ENCODE measurements around the gene TMEM218.

DNA sequence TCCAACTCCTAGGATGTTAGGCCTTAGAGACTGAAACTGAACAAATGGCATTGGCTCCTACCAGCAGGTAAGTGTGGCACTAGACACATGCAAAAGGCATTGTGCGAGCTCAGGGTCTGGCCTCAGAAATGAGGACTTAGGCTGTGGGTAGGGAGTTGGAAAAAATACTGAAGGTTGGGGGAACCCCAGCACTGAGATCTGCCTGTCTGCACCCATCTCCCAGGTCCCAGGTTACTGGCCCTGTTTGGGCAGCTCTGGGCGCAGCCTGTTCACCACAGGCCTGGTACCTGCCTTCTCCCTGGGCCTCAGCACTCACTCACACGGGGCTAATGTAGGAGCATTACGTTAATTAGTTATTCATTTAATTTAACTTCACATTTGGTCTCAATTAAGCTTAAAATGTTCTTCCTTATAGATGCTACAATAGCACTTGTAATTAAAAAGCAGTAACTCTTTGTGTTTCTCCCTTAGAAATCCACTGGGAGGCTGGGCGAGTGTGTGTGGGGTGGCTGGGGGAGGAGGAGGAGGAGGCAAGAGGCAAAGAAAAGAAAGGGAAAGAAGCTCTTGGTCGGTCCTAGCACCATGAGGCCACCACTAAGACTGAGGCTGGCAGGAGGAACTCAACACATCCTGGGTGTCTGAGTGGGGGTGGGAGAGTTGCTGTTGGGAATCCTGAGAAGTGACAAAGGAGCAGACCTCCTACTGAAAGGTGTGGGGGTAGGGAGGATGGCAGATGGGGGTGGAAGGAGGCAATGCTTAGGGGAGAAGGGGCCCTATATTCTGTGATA lies 19.4 kb downstream of the TMEM218 start:
- TF ChIP-seq, protein P1, sequence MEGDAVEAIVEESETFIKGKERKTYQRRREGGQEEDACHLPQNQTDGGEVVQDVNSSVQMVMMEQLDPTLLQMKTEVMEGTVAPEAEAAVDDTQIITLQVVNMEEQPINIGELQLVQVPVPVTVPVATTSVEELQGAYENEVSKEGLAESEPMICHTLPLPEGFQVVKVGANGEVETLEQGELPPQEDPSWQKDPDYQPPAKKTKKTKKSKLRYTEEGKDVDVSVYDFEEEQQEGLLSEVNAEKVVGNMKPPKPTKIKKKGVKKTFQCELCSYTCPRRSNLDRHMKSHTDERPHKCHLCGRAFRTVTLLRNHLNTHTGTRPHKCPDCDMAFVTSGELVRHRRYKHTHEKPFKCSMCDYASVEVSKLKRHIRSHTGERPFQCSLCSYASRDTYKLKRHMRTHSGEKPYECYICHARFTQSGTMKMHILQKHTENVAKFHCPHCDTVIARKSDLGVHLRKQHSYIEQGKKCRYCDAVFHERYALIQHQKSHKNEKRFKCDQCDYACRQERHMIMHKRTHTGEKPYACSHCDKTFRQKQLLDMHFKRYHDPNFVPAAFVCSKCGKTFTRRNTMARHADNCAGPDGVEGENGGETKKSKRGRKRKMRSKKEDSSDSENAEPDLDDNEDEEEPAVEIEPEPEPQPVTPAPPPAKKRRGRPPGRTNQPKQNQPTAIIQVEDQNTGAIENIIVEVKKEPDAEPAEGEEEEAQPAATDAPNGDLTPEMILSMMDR (IDR thresholded peaks at IDR 0.05; ENCODE audit: extremely low read depth in 1 of 2, insufficient read depth in 1 of 2, low read depth in 1 of 2, low read length in 2 of 2) = no peak
- TF ChIP-seq POLR2A (IDR thresholded peaks at IDR 0.05; ENCODE audit: low read depth, low read length) = no peak
- TF ChIP-seq, protein P2, sequence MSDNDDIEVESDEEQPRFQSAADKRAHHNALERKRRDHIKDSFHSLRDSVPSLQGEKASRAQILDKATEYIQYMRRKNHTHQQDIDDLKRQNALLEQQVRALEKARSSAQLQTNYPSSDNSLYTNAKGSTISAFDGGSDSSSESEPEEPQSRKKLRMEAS (IDR thresholded peaks at IDR 0.05; ENCODE audit: insufficient read depth, insufficient read length) = no peak
- TF ChIP-seq POLR2AphosphoS5 (IDR thresholded peaks at IDR 0.05; ENCODE audit: insufficient read depth, low read depth, low read length) = no peak
- no peak for TF ChIP-seq EZH2 (IDR thresholded peaks at IDR 0.05; ENCODE audit: borderline replicate concordance, low read depth, low read length, severe bottlenecking)
- TF ChIP-seq GATA2 (IDR thresholded peaks at IDR 0.05; ENCODE audit: insufficient read depth, insufficient read length, low read depth, low read length) = no peak
- no peak for TF ChIP-seq JUN (IDR thresholded peaks at IDR 0.05; ENCODE audit: borderline replicate concordance, insufficient read depth, insufficient read length, low read depth)
- TF ChIP-seq MYC (IDR thresholded peaks at IDR 0.05; ENCODE audit: low read depth, low read length) = no peak
- TF ChIP-seq FOS (IDR thresholded peaks at IDR 0.05; ENCODE audit: borderline replicate concordance, insufficient read depth, low read length) = no peak
